ENCODE data around the gene ST6GAL1.
"Not testable (repeated sequence)": the region's sequence is repeated elsewhere in the genome, so short reads cannot be mapped to it uniquely, and the experiment has no call there.

Gene ST6GAL1

GRCh38 chr3:186890911-186891310, 39.4 kb upstream of the ST6GAL1 start:
- TF ChIP-seq CTCF (conservative IDR thresholded peaks at IDR 0.05) (no peak), ZFX (IDR thresholded peaks at IDR 0.05) (no peak)

GRCh38 chr3:186893071-186893470, 37.3 kb upstream of the ST6GAL1 start:
- not testable (repeated sequence) for H3K27ac ChIP-seq

More at GRCh38 chr3:186890911-186891310, 39.4 kb upstream of the ST6GAL1 start:
- no peak overlapping the region for H3K27ac ChIP-seq

GRCh38 chr3:186895406-186895805, 34.9 kb upstream of the ST6GAL1 start:
- TF ChIP-seq ZFX (IDR thresholded peaks at IDR 0.05) (no peak), CTCF (conservative IDR thresholded peaks at IDR 0.05) (no peak)

GRCh38 chr3:186896006-186896405, 34.3 kb upstream of the ST6GAL1 start:
- TF ChIP-seq ZFX (IDR thresholded peaks at IDR 0.05): no peak
- no peak for TF ChIP-seq CTCF (conservative IDR thresholded peaks at IDR 0.05)
- H3K27ac ChIP-seq: no peak overlapping the region

More at GRCh38 chr3:186895406-186895805, 34.9 kb upstream of the ST6GAL1 start:
- H3K27ac ChIP-seq: no peak overlapping the region

GRCh38 chr3:186896875-186897274, 33.5 kb upstream of the ST6GAL1 start:
- no peak overlapping the region for H3K27ac ChIP-seq
- TF ChIP-seq CTCF (conservative IDR thresholded peaks at IDR 0.05) (no peak), ZFX (IDR thresholded peaks at IDR 0.05) (no peak)

- no peak for TF ChIP-seq CTCF (conservative IDR thresholded peaks at IDR 0.05)
- no peak for TF ChIP-seq ZFX (IDR thresholded peaks at IDR 0.05)
Observed at GRCh38 chr3:186901135-186901734, 29.1 kb upstream of the ST6GAL1 start.

GRCh38 chr3:186902154-186902553, 28.2 kb upstream of the ST6GAL1 start:
- H3K27ac ChIP-seq: no peak overlapping the region
- TF ChIP-seq ZFX (IDR thresholded peaks at IDR 0.05) (no peak), CTCF (conservative IDR thresholded peaks at IDR 0.05) (no peak)

More at GRCh38 chr3:186901135-186901734, 29.1 kb upstream of the ST6GAL1 start:
- H3K27ac ChIP-seq: no peak overlapping the region

- no peak for TF ChIP-seq ZFX (IDR thresholded peaks at IDR 0.05)
- TF ChIP-seq CTCF (conservative IDR thresholded peaks at IDR 0.05): no peak
- no peak overlapping the region for H3K27ac ChIP-seq
Observed at GRCh38 chr3:186902713-186903112, 27.6 kb upstream of the ST6GAL1 start.

GRCh38 chr3:186903676-186904075, 26.6 kb upstream of the ST6GAL1 start:
- not testable (repeated sequence) for H3K27ac ChIP-seq

GRCh38 chr3:186907075-186907474, 23.3 kb upstream of the ST6GAL1 start:
- not testable (repeated sequence) for H3K27ac ChIP-seq
